Tibial nerve (tissue), 3 donors: ENCODE data around the gene TIE1.

Experiments used
- POLR2A ChIP-seq, 2 donors: fragments of 450-650 bp; IDR thresholded peaks; one replicate each; pipeline ENCODE4 v1.6.1; 2017; ENCODE audit warnings: antibody characterized with exemption in 2 of 2, mild to moderate bottlenecking in 2 of 2, moderate library complexity in 2 of 2
- TF ChIP-seq, protein P1 (sequence below), 5 experiments: fragments of 200-600 bp in 3 of 5; fragments of 450-650 bp in 2 of 5; sonication (generic) in 3 of 5; IDR thresholded peaks; one replicate each; pipeline ENCODE4 v1.5.1; 2016 to 2019; ENCODE audit warnings: antibody characterized with exemption in 5 of 5, mild to moderate bottlenecking in 3 of 5, moderate library complexity in 2 of 5

DNA sequence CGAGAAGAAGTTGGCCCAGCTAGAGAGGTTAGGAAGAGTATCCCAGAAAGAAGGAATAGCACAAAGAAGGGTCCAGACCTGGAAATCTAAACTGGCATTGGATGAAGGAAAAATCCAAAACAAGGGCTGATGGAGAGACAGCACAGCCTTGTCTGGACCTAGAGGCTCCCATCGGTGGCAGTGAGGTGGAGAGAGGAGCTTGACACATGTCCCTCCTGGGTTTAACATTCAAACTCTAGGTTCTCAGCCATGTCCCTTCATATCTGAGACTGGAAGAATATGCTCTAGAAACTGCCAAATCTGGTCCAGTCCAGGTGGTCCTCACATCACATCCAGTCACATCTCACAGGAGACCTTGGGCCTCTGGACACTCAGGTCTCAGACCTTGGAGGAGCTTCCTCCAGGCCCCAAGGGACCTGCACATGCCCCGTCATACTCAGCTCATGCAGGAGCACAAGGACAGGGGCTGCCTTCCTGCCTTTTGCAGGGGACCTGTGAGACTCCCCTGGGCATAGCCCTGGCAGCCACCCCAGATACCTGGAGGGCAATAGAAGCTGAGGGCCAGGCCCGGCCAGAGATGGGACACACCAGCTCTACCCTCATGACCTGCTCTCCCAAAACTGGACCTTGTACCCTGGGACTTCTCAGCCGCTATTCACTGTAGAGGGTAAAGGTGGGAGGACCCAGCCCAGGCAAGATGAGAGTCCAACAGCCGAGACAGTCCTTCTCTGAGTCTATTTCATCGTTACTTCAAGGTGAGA lies 23.5 kb upstream of the TIE1 start:
- no peak for TF ChIP-seq POLR2A (IDR thresholded peaks at IDR 0.05)
- TF ChIP-seq, protein P1, sequence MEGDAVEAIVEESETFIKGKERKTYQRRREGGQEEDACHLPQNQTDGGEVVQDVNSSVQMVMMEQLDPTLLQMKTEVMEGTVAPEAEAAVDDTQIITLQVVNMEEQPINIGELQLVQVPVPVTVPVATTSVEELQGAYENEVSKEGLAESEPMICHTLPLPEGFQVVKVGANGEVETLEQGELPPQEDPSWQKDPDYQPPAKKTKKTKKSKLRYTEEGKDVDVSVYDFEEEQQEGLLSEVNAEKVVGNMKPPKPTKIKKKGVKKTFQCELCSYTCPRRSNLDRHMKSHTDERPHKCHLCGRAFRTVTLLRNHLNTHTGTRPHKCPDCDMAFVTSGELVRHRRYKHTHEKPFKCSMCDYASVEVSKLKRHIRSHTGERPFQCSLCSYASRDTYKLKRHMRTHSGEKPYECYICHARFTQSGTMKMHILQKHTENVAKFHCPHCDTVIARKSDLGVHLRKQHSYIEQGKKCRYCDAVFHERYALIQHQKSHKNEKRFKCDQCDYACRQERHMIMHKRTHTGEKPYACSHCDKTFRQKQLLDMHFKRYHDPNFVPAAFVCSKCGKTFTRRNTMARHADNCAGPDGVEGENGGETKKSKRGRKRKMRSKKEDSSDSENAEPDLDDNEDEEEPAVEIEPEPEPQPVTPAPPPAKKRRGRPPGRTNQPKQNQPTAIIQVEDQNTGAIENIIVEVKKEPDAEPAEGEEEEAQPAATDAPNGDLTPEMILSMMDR (IDR thresholded peaks at IDR 0.05) = no peak
